Neural cell (in vitro differentiated cells): ENCODE results near the gene ONECUT1.

Experiments used
- EP300 ChIP-seq: fragments of 450-650 bp; conservative IDR thresholded peaks from 2 replicates; pipeline ENCODE4 v1.6.1; 2014; ENCODE audit warnings: antibody characterized with exemption, mild to moderate bottlenecking, moderate library complexity; ENCODE audit not compliant: poor library complexity, severe bottlenecking
- EZH2 ChIP-seq: fragments of 200-600, 300-800 bp; shearing (Covaris generic), sonication (generic); IDR thresholded peaks from 2 replicates; pipeline ENCODE4 v1.6.1; 2014; ENCODE audit warnings: antibody characterized with exemption, low read length, borderline replicate concordance, mild to moderate bottlenecking; ENCODE audit not compliant: insufficient read depth, poor library complexity, severe bottlenecking
- POLR2AphosphoS5 ChIP-seq: IDR thresholded peaks from 2 replicates; pipeline ENCODE4 v1.6.1; 2012
- RAD21 ChIP-seq: fragments of 450-650 bp; conservative IDR thresholded peaks from 2 replicates; pipeline ENCODE4 v1.6.1; 2014; ENCODE audit warnings: antibody characterized with exemption, mild to moderate bottlenecking, moderate library complexity
- SMC3 ChIP-seq: fragments of 450-650 bp; conservative IDR thresholded peaks from 2 replicates; pipeline ENCODE4 v1.6.1; 2014; ENCODE audit warnings: antibody characterized with exemption, mild to moderate bottlenecking, moderate library complexity; ENCODE audit not compliant: poor library complexity
- TAF1 ChIP-seq: IDR thresholded peaks from 2 replicates; pipeline ENCODE4 v1.6.1; 2012; ENCODE audit warnings: low read depth
- TF ChIP-seq, protein P1 (sequence below): fragments of 450-650 bp; IDR thresholded peaks from 2 replicates; pipeline ENCODE4 v1.5.1; 2014; ENCODE audit warnings: antibody characterized with exemption, mild to moderate bottlenecking, moderate library complexity; ENCODE audit not compliant: poor library complexity, severe bottlenecking
- TF ChIP-seq, protein P2 (sequence below): IDR thresholded peaks from 2 replicates; pipeline ENCODE4 v1.6.1; 2012; ENCODE audit warnings: borderline replicate concordance

DNA sequence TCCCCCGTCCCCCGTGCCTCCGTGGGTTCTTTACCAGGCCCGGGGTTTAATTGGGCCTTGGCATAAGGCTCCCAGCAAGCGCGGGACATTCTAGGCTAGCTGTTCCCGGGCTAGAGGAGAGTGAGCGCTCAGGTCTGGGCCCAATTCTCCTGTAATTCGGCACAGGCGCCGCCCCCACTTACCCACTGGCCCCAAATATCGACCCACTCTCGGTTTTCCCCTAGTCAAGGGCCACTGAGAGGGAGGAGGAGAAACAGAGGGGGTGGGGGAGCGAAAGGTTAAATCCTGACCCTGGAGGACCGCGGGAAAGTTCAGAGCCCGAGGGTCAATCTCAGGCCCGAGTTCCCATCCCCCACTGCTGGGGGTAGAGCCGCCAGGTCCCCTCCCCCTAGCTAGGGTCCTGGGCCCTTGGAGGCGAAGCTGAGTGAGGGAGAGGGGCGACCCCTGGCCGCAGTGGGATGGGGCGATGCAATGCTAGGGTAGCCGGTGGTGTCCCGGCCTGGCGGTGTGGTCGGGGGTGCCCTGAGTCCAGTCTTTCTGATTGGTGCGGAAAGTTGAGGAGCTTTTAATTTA, 8.5 kb upstream of the ONECUT1 start:
- TF ChIP-seq, protein P1, sequence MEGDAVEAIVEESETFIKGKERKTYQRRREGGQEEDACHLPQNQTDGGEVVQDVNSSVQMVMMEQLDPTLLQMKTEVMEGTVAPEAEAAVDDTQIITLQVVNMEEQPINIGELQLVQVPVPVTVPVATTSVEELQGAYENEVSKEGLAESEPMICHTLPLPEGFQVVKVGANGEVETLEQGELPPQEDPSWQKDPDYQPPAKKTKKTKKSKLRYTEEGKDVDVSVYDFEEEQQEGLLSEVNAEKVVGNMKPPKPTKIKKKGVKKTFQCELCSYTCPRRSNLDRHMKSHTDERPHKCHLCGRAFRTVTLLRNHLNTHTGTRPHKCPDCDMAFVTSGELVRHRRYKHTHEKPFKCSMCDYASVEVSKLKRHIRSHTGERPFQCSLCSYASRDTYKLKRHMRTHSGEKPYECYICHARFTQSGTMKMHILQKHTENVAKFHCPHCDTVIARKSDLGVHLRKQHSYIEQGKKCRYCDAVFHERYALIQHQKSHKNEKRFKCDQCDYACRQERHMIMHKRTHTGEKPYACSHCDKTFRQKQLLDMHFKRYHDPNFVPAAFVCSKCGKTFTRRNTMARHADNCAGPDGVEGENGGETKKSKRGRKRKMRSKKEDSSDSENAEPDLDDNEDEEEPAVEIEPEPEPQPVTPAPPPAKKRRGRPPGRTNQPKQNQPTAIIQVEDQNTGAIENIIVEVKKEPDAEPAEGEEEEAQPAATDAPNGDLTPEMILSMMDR: no peak
- TF ChIP-seq EZH2: no peak
- TF ChIP-seq TAF1: no peak
- no peak for TF ChIP-seq RAD21
- TF ChIP-seq SMC3: no peak
- TF ChIP-seq POLR2AphosphoS5: no peak
- TF ChIP-seq EP300: no peak
- TF ChIP-seq, protein P2, sequence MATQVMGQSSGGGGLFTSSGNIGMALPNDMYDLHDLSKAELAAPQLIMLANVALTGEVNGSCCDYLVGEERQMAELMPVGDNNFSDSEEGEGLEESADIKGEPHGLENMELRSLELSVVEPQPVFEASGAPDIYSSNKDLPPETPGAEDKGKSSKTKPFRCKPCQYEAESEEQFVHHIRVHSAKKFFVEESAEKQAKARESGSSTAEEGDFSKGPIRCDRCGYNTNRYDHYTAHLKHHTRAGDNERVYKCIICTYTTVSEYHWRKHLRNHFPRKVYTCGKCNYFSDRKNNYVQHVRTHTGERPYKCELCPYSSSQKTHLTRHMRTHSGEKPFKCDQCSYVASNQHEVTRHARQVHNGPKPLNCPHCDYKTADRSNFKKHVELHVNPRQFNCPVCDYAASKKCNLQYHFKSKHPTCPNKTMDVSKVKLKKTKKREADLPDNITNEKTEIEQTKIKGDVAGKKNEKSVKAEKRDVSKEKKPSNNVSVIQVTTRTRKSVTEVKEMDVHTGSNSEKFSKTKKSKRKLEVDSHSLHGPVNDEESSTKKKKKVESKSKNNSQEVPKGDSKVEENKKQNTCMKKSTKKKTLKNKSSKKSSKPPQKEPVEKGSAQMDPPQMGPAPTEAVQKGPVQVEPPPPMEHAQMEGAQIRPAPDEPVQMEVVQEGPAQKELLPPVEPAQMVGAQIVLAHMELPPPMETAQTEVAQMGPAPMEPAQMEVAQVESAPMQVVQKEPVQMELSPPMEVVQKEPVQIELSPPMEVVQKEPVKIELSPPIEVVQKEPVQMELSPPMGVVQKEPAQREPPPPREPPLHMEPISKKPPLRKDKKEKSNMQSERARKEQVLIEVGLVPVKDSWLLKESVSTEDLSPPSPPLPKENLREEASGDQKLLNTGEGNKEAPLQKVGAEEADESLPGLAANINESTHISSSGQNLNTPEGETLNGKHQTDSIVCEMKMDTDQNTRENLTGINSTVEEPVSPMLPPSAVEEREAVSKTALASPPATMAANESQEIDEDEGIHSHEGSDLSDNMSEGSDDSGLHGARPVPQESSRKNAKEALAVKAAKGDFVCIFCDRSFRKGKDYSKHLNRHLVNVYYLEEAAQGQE: no peak
